Islet of Langerhans (tissue), 1 donor: ENCODE measurements around the gene HMGN4.

ENCODE experiments used
- FAIRE-seq: peaks from one replicate; lab custom pipeline; 2011; peaks lifted over from hg19 to GRCh38; lab: Jason Lieb, UNC

HMGN4 gene

DNA sequence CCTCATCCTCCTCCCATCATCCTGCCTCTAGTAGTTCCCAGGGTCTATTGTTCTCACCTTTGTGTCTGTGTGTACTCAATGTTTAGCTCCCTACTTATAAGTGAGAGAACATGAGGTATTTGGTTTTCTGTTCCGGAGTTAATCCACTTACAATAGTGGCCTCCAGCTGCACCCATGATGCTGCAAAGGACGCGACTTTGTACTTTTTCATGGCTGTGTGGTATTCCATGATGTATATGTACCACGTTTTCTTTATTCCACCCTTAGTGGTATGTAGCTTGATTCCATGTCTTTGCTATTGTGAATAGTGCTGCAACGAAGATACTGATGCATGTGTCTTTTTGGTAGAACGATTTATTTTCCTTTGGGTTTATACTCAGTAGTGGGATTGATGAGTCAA is 40.1 kb downstream of the HMGN4 start:
- no peak for FAIRE-seq

- no peak for FAIRE-seq
These were observed 40.6 kb downstream of the HMGN4 start for GRCh38 chr6:26578741-26579140.

- no peak for FAIRE-seq
These were observed 43.2 kb downstream of the HMGN4 start for GRCh38 chr6:26581164-26581915.

GRCh38 chr6:26588965-26589364 is 50.8 kb downstream of the HMGN4 start:
- no peak for FAIRE-seq

DNA sequence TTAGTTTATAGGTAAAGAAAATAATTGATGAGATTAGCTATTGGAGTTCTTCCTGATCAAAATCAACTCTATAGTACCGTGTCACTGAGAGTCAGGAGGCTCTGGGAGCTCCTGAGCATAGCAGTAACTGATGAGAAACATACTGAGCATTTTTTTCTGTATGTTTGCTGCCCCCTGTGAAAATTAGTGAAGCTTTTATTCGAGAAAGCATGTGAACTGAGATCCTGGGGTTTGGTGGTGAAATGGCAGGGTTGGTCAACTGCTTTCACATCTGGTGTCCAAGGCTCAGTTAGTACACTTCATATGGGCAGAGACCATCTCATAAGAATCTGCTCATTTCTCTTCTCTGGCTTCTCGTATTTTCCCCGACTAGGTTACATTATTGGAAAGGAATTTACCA is 54.5 kb downstream of the HMGN4 start:
- FAIRE-seq: no peak

- FAIRE-seq: no peak
These were observed 55.3 kb downstream of the HMGN4 start for GRCh38 chr6:26593278-26594130.

DNA sequence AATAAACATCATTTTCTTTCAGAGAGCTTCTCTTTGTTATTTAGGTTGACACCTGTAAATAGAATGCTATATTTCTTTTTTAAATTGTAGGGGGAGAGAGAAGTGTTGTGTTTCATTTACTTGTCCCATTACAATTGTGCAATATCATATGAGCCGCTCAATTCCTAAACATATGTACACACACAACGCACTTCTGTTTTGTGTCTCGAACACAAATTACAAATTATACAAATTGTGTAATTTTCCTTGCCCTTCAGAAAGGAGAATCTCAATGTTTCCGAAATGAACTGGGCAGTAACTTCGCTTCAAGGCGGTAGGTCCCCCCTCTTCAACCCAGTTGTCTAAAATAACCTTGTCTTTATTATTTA is 55.9 kb downstream of the HMGN4 start:
- FAIRE-seq: no peak

- FAIRE-seq: no peak
These were observed 56.8 kb downstream of the HMGN4 start for GRCh38 chr6:26594730-26595632.

DNA sequence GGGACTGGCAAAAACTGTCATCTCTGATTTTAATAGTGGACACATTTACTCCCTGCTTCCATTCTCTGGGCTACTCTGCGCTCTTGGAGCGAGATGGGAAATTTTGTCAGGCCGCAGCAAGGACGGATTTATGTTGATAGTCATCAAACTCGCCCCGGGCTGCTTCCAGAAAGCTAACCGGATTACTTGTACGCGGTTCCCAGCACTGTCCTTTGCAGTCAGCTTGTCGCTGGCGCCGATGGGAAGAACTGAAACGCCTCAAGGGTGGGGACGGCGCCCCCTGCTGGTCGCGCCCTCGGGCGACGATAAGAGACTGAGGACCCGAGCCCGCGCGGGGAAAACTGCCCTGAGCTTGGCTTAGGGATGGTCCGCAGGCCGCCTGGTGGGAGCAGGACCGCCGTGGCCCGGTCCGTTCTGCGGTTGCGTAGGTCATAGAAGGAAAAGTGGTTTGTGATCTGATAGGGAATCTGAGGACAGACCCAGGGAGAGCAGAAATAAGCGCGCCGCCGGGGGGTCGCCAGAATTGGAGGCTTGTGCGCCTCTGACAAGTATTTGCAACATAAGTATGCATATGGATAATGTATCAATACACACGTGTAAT is 57.6 kb downstream of the HMGN4 start:
- no peak for FAIRE-seq
